ENCODE data around the gene TAF4.

GRCh38 chr20:62025832-62026563 lies 39.7 kb downstream of the TAF4 start:
- TF ChIP-seq HOXA7 (CRISPR knock-in tag; IDR thresholded peaks at IDR 0.05; ENCODE audit: borderline replicate concordance), result no peak
- TF ChIP-seq ZBTB1 (tag by site-specific recombination; IDR thresholded peaks at IDR 0.05), result no peak
- no peak for TF ChIP-seq ZNF18 (tag by site-specific recombination; IDR thresholded peaks at IDR 0.05)
- no peak for TF ChIP-seq ZNF513 (tag by site-specific recombination; IDR thresholded peaks at IDR 0.05)
- TF ChIP-seq ELK4 (IDR thresholded peaks at IDR 0.05; ENCODE audit: borderline replicate concordance, low read depth, low read length), result no peak
- TF ChIP-seq REST (tag by site-specific recombination; IDR thresholded peaks at IDR 0.05), result no peak
- no peak for TF ChIP-seq ZNF335 (tag by site-specific recombination; conservative IDR thresholded peaks at IDR 0.05)
- no peak for TF ChIP-seq ZBTB7A (tag by site-specific recombination; IDR thresholded peaks at IDR 0.05; ENCODE audit: low read depth)
- TF ChIP-seq ZBTB8A (tag by site-specific recombination; IDR thresholded peaks at IDR 0.05), result no peak
- no peak for TF ChIP-seq CTCF (tag by site-specific recombination; IDR thresholded peaks at IDR 0.05)
- TF ChIP-seq ZBTB26 (tag by site-specific recombination; optimal IDR thresholded peaks at IDR 0.05), result no peak
- TF ChIP-seq ZNF175 (tag by site-specific recombination; IDR thresholded peaks at IDR 0.05), result no peak

Measured in HEK293 (cell line).